Suppressor macrophage (primary cell): ENCODE measurements around the gene SLC25A28.

ENCODE experiments used
- DNase-seq, 4 experiments: peaks; one replicate each; pipeline ENCODE4 v3.0.0-alpha.2; 2020 to 2022
- total RNA-seq, 17 experiments: gene quantifications; one replicate each; lab custom pipeline; 2026; ENCODE audit warnings: mixed read lengths in 6 of 17, inconsistent platforms in 3 of 17; lab: John Stamatoyannopoulos, UW

SLC25A28 gene
- 11.6 to 192 (median 16.1) reads per million in 17 experiments for total RNA-seq

GRCh38 chr10:99619851-99620710, at the start of gene SLC25A28:
Gene SLC25A28, minus strand, starts transcription at chr10:99620439. Its CDS starts 104 bp downstream, at chr10:99620335.
- DNase-seq: peak; percentile 42 to 100 (median 98)

- DNase-seq: no peak
These were observed 47.0 kb upstream of the SLC25A28 start for GRCh38 chr10:99667108-99667751.

GRCh38 chr10:99665304-99665703, 45.1 kb upstream of the SLC25A28 start:
- no peak for DNase-seq

- DNase-seq: no peak
These were observed 41.1 kb upstream of the SLC25A28 start for GRCh38 chr10:99661377-99661763.

GRCh38 chr10:99660662-99661376, 40.6 kb upstream of the SLC25A28 start:
- no peak for DNase-seq

- DNase-seq: no peak
These were observed 39.7 kb upstream of the SLC25A28 start for GRCh38 chr10:99659868-99660366.

GRCh38 chr10:99659031-99659867, 39.0 kb upstream of the SLC25A28 start, which contains the start of gene ENTPD7:
Gene ENTPD7, plus strand, starts transcription at chr10:99659509. Its CDS starts 448 bp downstream, at chr10:99659957.
- peak; percentile 95 to 98 (median 97) for DNase-seq

GRCh38 chr10:99658622-99659030, 38.4 kb upstream of the SLC25A28 start:
- DNase-seq: peak; percentile 84 to 92 (median 92)

GRCh38 chr10:99656199-99657064, 36.2 kb upstream of the SLC25A28 start:
- peak in 3 of 4 experiments; percentile 3 to 46 (median 37) for DNase-seq

- no peak for DNase-seq
These were observed 34.3 kb upstream of the SLC25A28 start for GRCh38 chr10:99654390-99655175.

GRCh38 chr10:99652800-99653390, 32.7 kb upstream of the SLC25A28 start:
- no peak for DNase-seq

GRCh38 chr10:99648717-99649116, 28.5 kb upstream of the SLC25A28 start:
- peak in 2 of 4 experiments; percentile 26 to 32 for DNase-seq

GRCh38 chr10:99647601-99648151, 27.4 kb upstream of the SLC25A28 start:
- DNase-seq: no peak

GRCh38 chr10:99633832-99634231, 13.6 kb upstream of the SLC25A28 start:
- DNase-seq: no peak

- no peak for DNase-seq
These were observed 11.3 kb upstream of the SLC25A28 start for GRCh38 chr10:99631496-99631895.

- no peak for DNase-seq
These were observed 10.8 kb upstream of the SLC25A28 start for GRCh38 chr10:99630991-99631390.

GRCh38 chr10:99630433-99630832, 10.2 kb upstream of the SLC25A28 start:
- peak; percentile 54 to 67 (median 60) for DNase-seq

- no peak for DNase-seq
These were observed 9.4 kb upstream of the SLC25A28 start for GRCh38 chr10:99629625-99629978.
